SK-N-SH (cell line): ENCODE measurements around the gene CD99L2.

Experiments
- CTCF ChIP-seq: fragments of 200-600 bp; sonication (generic); IDR thresholded peaks from 2 replicates; pipeline ENCODE4 v1.6.1; 2017; ENCODE audit warnings: antibody characterized with exemption, mild to moderate bottlenecking, moderate library complexity
- EP300 ChIP-seq, 2 experiments: IDR thresholded peaks; 2 replicates each; pipeline versions ENCODE4 v1.4.0 to v1.6.1; 2012; ENCODE audit warnings: borderline replicate concordance in 1 of 2, low read depth in 1 of 2, low read length in 1 of 2
- EZH2phosphoT487 ChIP-seq: fragments of 200-600 bp; sonication (generic); IDR thresholded peaks from 2 replicates; pipeline ENCODE4 v1.6.1; 2017; ENCODE audit warnings: low read depth, mixed run types, mild to moderate bottlenecking, antibody characterized with exemption, moderate library complexity, borderline replicate concordance
- GATA2 ChIP-seq: sonication (generic); formaldehyde crosslinking; IDR thresholded peaks from 2 replicates; pipeline ENCODE4 v1.5.0; 2020; ENCODE audit warnings: mild to moderate bottlenecking, missing genetic modification reagents
- RAD21 ChIP-seq: IDR thresholded peaks from 2 replicates; pipeline ENCODE4 v1.6.1; 2012; ENCODE audit warnings: mild to moderate bottlenecking, low read length
- RCOR1 ChIP-seq: fragments of 150-350 bp; IDR thresholded peaks from 2 replicates; pipeline ENCODE4 v1.6.1; 2017; ENCODE audit warnings: antibody characterized with exemption, low read length
- REST ChIP-seq: IDR thresholded peaks from 2 replicates; pipeline ENCODE4 v1.6.1; 2012; ENCODE audit warnings: mild to moderate bottlenecking, low read depth, low read length, moderate library complexity
- RXRA ChIP-seq: IDR thresholded peaks from 2 replicates; pipeline ENCODE4 v1.4.0; 2012; ENCODE audit warnings: low read depth, mild to moderate bottlenecking, borderline replicate concordance
- TAF1 ChIP-seq: IDR thresholded peaks from 2 replicates; pipeline ENCODE4 v1.6.1; 2012; ENCODE audit warnings: low read depth, mild to moderate bottlenecking, low read length, moderate library complexity, borderline replicate concordance
- USF1 ChIP-seq: IDR thresholded peaks from 2 replicates; pipeline ENCODE4 v1.4.0; 2012; ENCODE audit warnings: low read depth, borderline replicate concordance
- YY1 ChIP-seq: IDR thresholded peaks from 2 replicates; pipeline ENCODE4 v1.4.0; 2012; ENCODE audit warnings: low read depth, mild to moderate bottlenecking

- TF ChIP-seq TAF1 (no peak), CTCF (no peak), YY1 (no peak), EZH2phosphoT487 (no peak), USF1 (no peak), RAD21 (no peak), RXRA (no peak), EP300 (IDR thresholded peaks at IDR 0.05; ENCODE audit: borderline replicate concordance in 1 of 2, low read depth in 1 of 2, low read length in 1 of 2) (no peak), REST (no peak), GATA2 (CRISPR knock-in tag) (no peak), RCOR1 (no peak)
Measured at GRCh38 chrX:150872773-150873336, 25.6 kb downstream of the CD99L2 start.
